Subcutaneous abdominal adipose tissue (tissue), 5 donors: ENCODE measurements around the gene NADK2.
"Not testable (repeated sequence)": the region's sequence is repeated elsewhere in the genome, so short reads cannot be mapped to it uniquely, and the experiment has no call there.

Experiments
- H3K27ac ChIP-seq: one replicate; pipeline ENCODE4 v1.7.0; 2013; ENCODE audit warnings: low read depth, mild to moderate bottlenecking, inconsistent platforms, low read length, moderate library complexity
- H3K27me3 ChIP-seq, 5 donors: one replicate each; pipeline ENCODE4 v1.7.0; 2013; ENCODE audit warnings: low read length in 5 of 5, inconsistent platforms in 1 of 5; ENCODE audit not compliant: control insufficient read depth in 5 of 5, insufficient read depth in 4 of 5
- H3K36me3 ChIP-seq, 5 donors: one replicate each; pipeline ENCODE4 v1.7.0; 2013; ENCODE audit warnings: low read length in 5 of 5; ENCODE audit not compliant: control insufficient read depth in 5 of 5, insufficient read depth in 5 of 5
- H3K4me1 ChIP-seq, 5 donors: one replicate each; pipeline ENCODE4 v1.7.0; 2013; ENCODE audit warnings: low read length in 5 of 5, mild to moderate bottlenecking in 3 of 5, moderate library complexity in 1 of 5; ENCODE audit not compliant: control insufficient read depth in 5 of 5, insufficient read depth in 5 of 5
- H3K4me3 ChIP-seq, 5 donors: one replicate each; pipeline ENCODE4 v1.7.0; 2013; ENCODE audit warnings: low read length in 5 of 5, low read depth in 1 of 5
- H3K9ac ChIP-seq, 5 donors: one replicate each; pipeline ENCODE4 v1.7.0; 2013; ENCODE audit warnings: low read length in 5 of 5, mild to moderate bottlenecking in 4 of 5, moderate library complexity in 3 of 5
- H3K9me3 ChIP-seq, 5 donors: one replicate each; pipeline ENCODE4 v1.7.0; 2013; ENCODE audit warnings: low read length in 5 of 5; ENCODE audit not compliant: control insufficient read depth in 5 of 5
- donor health status: healthy.
- donor health status: healthy.
- donor health status: healthy.
- donor health status: healthy.
- donor health status: healthy.

The NADK2 gene, protein sequence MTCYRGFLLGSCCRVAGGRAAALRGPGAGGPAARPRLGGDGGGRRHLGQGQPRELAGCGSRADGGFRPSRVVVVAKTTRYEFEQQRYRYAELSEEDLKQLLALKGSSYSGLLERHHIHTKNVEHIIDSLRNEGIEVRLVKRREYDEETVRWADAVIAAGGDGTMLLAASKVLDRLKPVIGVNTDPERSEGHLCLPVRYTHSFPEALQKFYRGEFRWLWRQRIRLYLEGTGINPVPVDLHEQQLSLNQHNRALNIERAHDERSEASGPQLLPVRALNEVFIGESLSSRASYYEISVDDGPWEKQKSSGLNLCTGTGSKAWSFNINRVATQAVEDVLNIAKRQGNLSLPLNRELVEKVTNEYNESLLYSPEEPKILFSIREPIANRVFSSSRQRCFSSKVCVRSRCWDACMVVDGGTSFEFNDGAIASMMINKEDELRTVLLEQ

DNA sequence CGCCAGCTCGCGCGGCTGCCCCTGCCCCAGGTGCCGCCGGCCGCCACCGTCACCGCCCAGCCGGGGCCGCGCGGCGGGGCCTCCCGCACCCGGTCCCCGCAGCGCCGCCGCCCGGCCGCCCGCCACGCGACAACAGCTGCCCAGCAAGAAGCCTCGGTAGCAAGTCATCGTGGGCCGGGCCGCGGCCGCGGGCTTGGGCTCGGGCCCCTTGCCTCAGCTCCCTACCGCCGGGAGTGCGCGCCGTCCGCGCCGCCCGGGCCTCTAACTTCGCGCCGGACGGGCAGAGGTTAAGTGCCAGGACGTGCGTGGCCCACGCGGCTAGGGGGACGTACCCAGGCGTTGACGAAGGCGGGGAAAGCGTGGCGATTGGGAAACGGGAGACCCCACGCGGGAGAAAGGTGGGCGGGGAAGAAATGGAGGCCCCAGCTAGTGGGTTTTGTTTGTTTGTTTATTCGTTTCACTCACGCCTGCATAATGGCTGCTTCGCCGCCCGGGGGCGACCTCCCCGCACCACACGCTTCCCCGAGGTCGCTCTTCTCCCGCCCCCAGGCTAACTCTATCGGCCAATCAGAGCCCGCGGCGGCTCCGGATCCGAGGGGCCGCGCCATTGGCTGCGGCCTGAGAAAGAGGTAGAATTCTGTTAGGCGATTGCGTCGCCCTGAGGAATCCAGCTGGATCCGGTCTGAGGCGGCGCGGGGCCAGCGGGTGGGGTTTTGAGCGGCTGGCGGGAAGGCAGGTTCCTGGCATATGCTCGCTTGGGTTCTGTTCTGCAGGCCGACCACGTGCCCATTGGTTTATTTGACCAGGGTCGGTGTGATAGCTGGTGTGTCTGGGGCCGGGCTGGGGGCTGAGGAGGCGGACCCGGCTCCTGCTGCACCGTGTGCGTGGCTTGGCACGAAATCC is at the start of gene NADK2:
Gene NADK2 (minus strand): TSS at position 295 of the 903 bp plus-strand sequence. CDS start 127 bp downstream, at position 168.
- Histone ChIP-seq H3K4me1 (peaks cover 7 to 36% (median 33%) of the 10 kb centered on the region in 5 donors), H3K27ac (peak within 1 kb of the TSS; percentile 94), H3K9me3 (no peaks in the 10 kb centered on the region), H3K9ac (peak within 1 kb of the TSS; percentile 71 to 97 (median 93)), H3K36me3 (peaks cover 0 to 3% (median 0%) of the 10 kb centered on the region in 5 donors), H3K4me3 (peak within 1 kb of the TSS; percentile 79 to 94 (median 89)), H3K27me3 (no peaks in the 10 kb centered on the region)

DNA sequence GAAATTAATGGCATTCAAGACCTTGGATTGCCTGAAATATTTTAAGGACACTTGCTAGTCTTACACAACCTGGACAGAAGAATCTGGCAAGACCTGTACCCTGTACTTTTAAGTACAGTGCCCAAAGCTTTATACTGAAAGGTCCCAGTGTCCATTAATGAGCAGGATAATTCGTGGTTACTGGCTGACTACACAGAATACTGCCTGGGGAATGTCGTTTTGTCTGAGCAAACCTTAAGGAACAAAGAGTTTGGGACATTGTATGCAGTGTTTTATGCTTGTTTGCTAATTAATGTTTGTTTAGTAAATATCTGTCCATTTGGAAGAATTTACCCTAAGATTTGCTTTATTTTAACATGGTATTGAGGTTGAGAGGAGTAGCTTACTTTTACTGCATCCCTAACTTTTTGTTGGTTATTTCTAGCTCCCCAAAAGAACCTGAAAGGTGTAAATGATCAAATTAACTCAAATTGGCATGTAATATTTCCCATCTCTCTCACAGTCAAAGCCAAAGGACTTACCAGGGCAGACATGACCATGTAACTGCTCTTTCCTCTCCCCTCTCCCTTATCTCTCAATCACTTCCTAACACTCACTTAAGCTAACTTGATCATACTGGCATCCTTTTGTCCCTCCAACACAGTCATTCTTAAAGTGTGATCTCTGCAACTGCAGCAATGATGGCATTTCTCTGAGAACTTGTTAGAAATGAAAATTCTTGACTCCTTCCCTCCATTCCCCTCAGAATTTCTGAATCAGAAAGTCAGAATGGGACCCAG is 44.3 kb upstream of the NADK2 start:
- Histone ChIP-seq H3K4me1 (no peaks in the 10 kb centered on the region), H3K36me3 (no peaks in the 10 kb centered on the region), H3K9ac (no peak overlapping the region), H3K9me3 (no peaks in the 10 kb centered on the region), H3K27me3 (no peaks in the 10 kb centered on the region), H3K27ac (no peak overlapping the region), H3K4me3 (no peak overlapping the region)

DNA sequence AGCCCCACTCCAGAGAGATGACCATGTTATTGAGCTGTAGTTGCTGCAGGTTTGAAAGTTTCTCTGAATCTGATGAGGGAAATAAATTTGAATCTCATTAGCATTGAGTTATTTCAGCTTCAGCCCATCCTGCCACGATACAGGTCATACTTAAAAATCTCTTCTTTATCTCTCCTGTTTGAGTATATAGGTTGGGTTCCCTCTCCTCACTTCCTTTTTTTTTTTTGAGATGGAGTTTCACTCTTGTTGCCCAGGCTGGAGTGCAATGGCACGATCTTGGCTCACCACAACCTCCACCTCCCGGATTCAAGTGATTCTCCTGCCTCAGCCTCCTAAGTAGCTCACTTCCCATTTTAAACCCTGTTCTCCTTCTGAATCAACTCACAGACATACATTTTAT is 42.0 kb upstream of the NADK2 start:
- H3K9me3 ChIP-seq, H3K36me3 ChIP-seq, H3K27ac ChIP-seq, H3K9ac ChIP-seq, H3K27me3 ChIP-seq, H3K4me3 ChIP-seq: not testable (repeated sequence)
- peaks cover 0 to 12% (median 4%) of the 10 kb centered on the region in 5 donors for H3K4me1 ChIP-seq

DNA sequence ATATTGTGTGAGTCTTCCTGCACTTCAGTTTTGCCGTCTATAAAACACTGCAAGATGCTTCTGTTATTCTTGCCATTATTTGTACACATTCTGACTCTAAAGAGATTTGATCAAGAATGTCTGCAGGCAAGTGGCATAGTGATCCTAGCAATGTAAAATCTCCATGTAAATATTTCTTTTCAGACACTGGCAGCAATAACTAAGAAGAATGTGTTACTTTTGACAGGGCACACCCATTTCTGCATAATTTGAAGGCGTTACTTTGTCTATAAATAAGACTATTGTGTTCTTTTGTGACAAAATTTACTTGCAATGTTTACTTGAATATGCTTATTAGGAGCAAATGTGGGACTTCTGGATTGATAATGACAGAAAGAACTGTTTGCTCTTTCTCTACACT is 39.9 kb upstream of the NADK2 start:
- Histone ChIP-seq H3K27ac (no peak overlapping the region), H3K9me3 (no peaks in the 10 kb centered on the region), H3K27me3 (no peaks in the 10 kb centered on the region), H3K4me1 (peaks cover 0 to 34% (median 18%) of the 10 kb centered on the region in 5 donors), H3K9ac (no peak overlapping the region), H3K4me3 (no peak overlapping the region), H3K36me3 (no peaks in the 10 kb centered on the region)

DNA sequence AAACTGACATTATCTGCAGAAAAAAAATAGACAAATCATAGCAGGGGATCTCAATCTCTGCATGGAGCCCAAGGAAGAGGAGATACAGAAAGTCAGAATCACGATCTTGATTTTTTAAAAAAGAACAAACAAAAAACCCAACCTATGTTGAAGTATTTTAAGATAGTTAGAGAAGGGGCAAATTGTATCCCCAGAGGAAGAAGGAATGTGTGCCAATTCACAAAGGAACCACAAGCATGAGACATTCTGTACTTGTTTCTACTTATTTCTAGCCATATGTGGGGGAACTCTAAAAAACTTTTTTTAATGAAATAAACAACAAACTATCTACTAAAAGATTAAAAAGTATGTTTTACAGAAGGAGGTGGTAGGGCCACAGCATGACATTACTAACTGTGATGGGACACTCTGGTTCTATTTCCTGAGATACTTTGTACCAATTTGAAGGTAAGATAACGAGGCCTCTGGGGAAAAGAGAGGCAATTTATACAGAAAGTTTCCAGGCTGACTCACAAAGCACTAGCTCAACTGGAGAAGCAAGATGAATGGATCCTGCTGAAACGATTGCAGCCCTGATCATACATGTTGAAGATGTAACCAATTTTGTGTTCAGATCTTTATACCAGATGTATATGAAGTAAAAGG is 37.5 kb upstream of the NADK2 start:
- H3K9ac ChIP-seq, result no peak overlapping the region
- peaks cover 0 to 40% (median 22%) of the 10 kb centered on the region in 5 donors for H3K4me1 ChIP-seq
- no peaks in the 10 kb centered on the region for H3K27me3 ChIP-seq
- peak overlapping the region; percentile 39 for H3K27ac ChIP-seq
- no peaks in the 10 kb centered on the region for H3K36me3 ChIP-seq
- H3K9me3 ChIP-seq, result no peaks in the 10 kb centered on the region
- no peak overlapping the region for H3K4me3 ChIP-seq

DNA sequence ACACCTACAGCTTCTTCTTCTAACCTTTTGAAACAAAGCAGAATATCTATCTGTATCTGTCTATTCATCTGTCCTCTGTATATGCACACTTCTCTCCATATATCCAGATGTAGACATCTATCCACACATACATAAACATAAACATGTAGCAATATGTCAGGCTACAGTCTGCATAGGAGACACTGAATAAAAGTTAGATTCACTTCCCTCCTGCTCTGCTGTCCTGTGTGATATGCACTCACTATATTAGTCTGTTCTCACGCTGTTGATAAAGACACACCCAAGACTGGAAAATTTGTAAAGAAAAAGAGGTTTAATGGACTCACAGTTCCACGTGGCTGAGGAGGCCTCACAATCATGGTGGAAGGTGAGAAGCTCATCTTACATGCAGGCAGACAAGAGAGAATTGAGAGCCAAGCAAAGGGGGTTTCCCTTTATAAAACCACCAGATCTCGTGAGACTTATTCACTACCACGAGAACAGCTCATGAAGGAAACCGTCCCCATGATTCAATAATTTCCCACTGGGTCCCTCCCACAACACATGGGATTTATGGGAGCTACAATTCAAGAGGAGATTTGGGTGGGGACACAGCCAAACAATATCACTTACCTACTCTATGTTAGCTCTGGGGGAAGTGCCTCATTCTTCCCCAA is 35.9 kb upstream of the NADK2 start:
- Histone ChIP-seq H3K4me3 (no peak overlapping the region), H3K9me3 (no peaks in the 10 kb centered on the region), H3K27ac (no peak overlapping the region), H3K4me1 (peaks cover 0 to 48% (median 31%) of the 10 kb centered on the region in 5 donors), H3K36me3 (no peaks in the 10 kb centered on the region), H3K9ac (no peak overlapping the region), H3K27me3 (no peaks in the 10 kb centered on the region)

DNA sequence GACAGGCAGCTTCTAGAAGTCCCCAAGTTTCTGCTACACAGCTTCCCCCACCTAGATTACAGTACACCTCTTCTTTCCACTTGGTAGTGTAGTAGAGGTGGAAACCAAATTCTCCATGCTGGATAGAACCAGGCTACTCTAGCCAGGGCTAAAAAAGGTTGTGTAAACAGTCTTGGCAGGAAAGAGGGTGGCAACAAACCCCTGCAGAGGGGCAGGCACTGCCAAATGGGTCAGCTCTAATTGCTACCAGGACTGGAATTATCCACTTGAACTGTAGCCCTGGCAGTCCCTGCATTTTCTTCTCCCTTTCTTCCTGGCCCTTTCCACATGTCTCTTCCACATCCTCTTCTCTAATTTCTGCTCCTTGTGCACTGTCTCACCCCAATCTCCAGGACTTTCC is 35.1 kb upstream of the NADK2 start:
- H3K27ac ChIP-seq, result no peak overlapping the region
- H3K9me3 ChIP-seq, result no peaks in the 10 kb centered on the region
- H3K27me3 ChIP-seq, result no peaks in the 10 kb centered on the region
- no peak overlapping the region for H3K9ac ChIP-seq
- H3K4me3 ChIP-seq, result no peak overlapping the region
- no peaks in the 10 kb centered on the region for H3K36me3 ChIP-seq
- H3K4me1 ChIP-seq, result peaks cover 0 to 48% (median 31%) of the 10 kb centered on the region in 5 donors

DNA sequence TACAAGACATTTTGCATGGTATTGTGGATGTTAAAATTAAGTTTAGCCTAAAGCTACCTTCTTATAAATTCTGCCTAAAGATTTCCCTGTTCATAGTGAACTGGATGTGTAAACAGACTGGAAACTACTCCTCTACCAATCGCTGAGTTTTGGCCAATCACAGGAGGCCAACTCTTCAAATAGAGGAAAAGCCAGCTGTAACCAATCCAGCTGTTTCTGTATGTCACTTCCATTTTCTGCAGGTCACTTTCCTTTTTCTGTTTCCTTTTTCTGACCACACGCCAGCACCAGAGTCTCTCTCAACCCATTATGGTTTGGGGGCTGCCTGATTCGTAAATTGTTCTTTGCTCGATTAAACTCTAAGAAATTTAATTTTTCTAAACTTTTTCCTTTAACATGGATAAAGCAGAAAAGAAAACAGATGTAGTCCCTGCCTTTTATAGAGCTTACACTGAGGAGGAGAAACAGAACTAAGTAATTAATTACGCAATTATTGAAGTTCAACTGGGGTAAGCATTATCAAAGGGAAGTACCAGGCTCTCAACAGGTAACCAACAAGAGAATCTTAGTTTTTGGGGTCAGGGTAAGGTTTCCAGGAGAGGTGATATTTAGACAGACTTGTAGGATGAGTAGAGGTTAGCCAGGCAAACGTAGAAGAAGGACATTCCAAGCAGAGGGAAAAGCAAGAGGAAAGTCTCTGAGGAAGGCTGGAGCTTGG is 32.2 kb upstream of the NADK2 start:
- Histone ChIP-seq H3K4me1 (peaks cover 0 to 51% (median 28%) of the 10 kb centered on the region in 5 donors), H3K27me3 (no peaks in the 10 kb centered on the region), H3K27ac (peak overlapping the region; percentile 64), H3K9ac (no peak overlapping the region), H3K36me3 (no peaks in the 10 kb centered on the region), H3K4me3 (no peak overlapping the region), H3K9me3 (no peaks in the 10 kb centered on the region)
